H1 (cell line): Measurements from ENCODE around the gene SKIC3. TPM values are rescaled to one million over a fixed set of nuclear protein-coding genes. Genes with fewer than 3 reads are reported as not detected.

Source experiments
- CEBPB ChIP-seq: IDR thresholded peaks from 2 replicates; pipeline ENCODE4 v1.6.1; 2012; ENCODE audit warnings: low read depth, low read length
- CHD7 ChIP-seq: fragments of 300-600 bp; sonication (generic); IDR thresholded peaks from 2 replicates; pipeline ENCODE4 v1.7.1; 2012; ENCODE audit warnings: low read length, moderate library complexity, mild to moderate bottlenecking, inconsistent platforms; ENCODE audit not compliant: insufficient replicate concordance
- HDAC2 ChIP-seq, 2 experiments: fragments of 300-600 bp in 1 of 2; sonication (generic) in 1 of 2; IDR thresholded peaks; 2 replicates each; pipeline ENCODE4 v1.6.1; 2011 to 2012; ENCODE audit warnings: low read depth in 2 of 2, low read length in 2 of 2, mild to moderate bottlenecking in 2 of 2, moderate library complexity in 2 of 2, borderline replicate concordance in 1 of 2, inconsistent platforms in 1 of 2
- PHF8 ChIP-seq: fragments of 200-600 bp; sonication (generic); conservative IDR thresholded peaks from 2 replicates; pipeline ENCODE4 v1.7.1; 2012; ENCODE audit warnings: low read depth, mild to moderate bottlenecking, inconsistent platforms, low read length, moderate library complexity
- SIN3A ChIP-seq, 2 experiments: IDR thresholded peaks in 1 of 2; conservative IDR thresholded peaks in 1 of 2; 2 replicates each; pipeline ENCODE4 v1.6.1; 2011 to 2012; ENCODE audit warnings: low read length in 2 of 2, improper control_type of control experiment in 1 of 2, low read depth in 1 of 2, mild to moderate bottlenecking in 1 of 2
- polyA plus RNA-seq, 7 experiments: library from polyadenylated mRNA; depleted of rRNA in 3 of 7; stranded (reverse) in 5 of 7; unstranded in 2 of 7; fragments of >200 nt in 5 of 7; fragments of 200-250 nt in 2 of 7; gene quantifications; 1 replicate in 5 of 7; 2 replicates in 1 of 7; 4 replicates in 1 of 7; pipeline versions ENCODE4 v1.2.1 to v1.2.3, GENCODE V29; 2011 to 2013; ENCODE audit warnings: missing spikeins in 2 of 7, mixed read lengths in 2 of 7
- total RNA-seq: library from RNA; stranded (reverse); fragmentation: NEBNext Ultra II Directional; extraction: Animal tissue kit (Norgen Biotek cat#: 25700); gene quantifications from 2 replicates; pipeline ENCODE4 v1.2.1, GENCODE V29; 2021

Gene SKIC3
- total and polyA plus RNA-seq, 2 of the 8 experiments (the other 6 are each of a cell fraction or from before 2014, with no cell fraction given), result 13.7 to 53.7 TPM

GRCh38 chr5:95518417-95518816, 36.4 kb downstream of the SKIC3 start (continued):
- TF ChIP-seq HDAC2 (IDR thresholded peaks at IDR 0.05; ENCODE audit: borderline replicate concordance in 1 of 2, low read depth in 2 of 2, low read length in 2 of 2), result no peak
- no peak for TF ChIP-seq CHD7
- TF ChIP-seq CEBPB, result no peak
- TF ChIP-seq SIN3A (conservative IDR thresholded peaks at IDR 0.05 in 1 of 2, IDR thresholded peaks at IDR 0.05 in 1 of 2; ENCODE audit: low read depth in 1 of 2, low read length in 2 of 2), result no peak
- TF ChIP-seq PHF8, result no peak
